ENCODE measurements around the gene LGALS3.

Gene LGALS3

GRCh38 chr14:55115861-55116245 is 13.2 kb upstream of the LGALS3 start:
- no peak for DNase-seq

- no peak for DNase-seq
These were observed 12.6 kb upstream of the LGALS3 start for GRCh38 chr14:55116246-55117030.

GRCh38 chr14:55117803-55118441 is 11.1 kb upstream of the LGALS3 start:
- DNase-seq = no peak

- DNase-seq = no peak
These were observed 10.3 kb upstream of the LGALS3 start for GRCh38 chr14:55118761-55119160.

GRCh38 chr14:55120571-55121495 is 8.2 kb upstream of the LGALS3 start:
- DNase-seq = no peak

- DNase-seq = no peak
These were observed 7.2 kb upstream of the LGALS3 start for GRCh38 chr14:55121628-55122439.

GRCh38 chr14:55122440-55122986 is 6.5 kb upstream of the LGALS3 start:
- no peak for DNase-seq

GRCh38 chr14:55123101-55123500 is 6.0 kb upstream of the LGALS3 start:
- no peak for DNase-seq

GRCh38 chr14:55123852-55124639 is 5.0 kb upstream of the LGALS3 start:
- DNase-seq = no peak

GRCh38 chr14:55124774-55125386 is 4.2 kb upstream of the LGALS3 start:
- DNase-seq = no peak

GRCh38 chr14:55125403-55125802 is 3.6 kb upstream of the LGALS3 start:
- DNase-seq = peak; percentile 60

- no peak for DNase-seq
These were observed 3.0 kb upstream of the LGALS3 start for GRCh38 chr14:55126034-55126433.

- DNase-seq = no peak
These were observed 2.1 kb upstream of the LGALS3 start for GRCh38 chr14:55126932-55127459.

GRCh38 chr14:55127460-55127951 is 1.5 kb upstream of the LGALS3 start:
- DNase-seq = no peak

- DNase-seq = no peak
These were observed 516 bp upstream of the LGALS3 start for GRCh38 chr14:55128386-55129085.

GRCh38 chr14:55129428-55130195 is 560 bp downstream of the LGALS3 start:
- DNase-seq = no peak

GRCh38 chr14:55130196-55130550 is 1.1 kb downstream of the LGALS3 start:
- no peak for DNase-seq

- no peak for DNase-seq
These were observed 2.5 kb downstream of the LGALS3 start for GRCh38 chr14:55131370-55132137.

Measured in GDM1 (cell line).